Measurements from ENCODE around the gene GRIN3B. TPM values are rescaled to one million over a fixed set of nuclear protein-coding genes. Genes with fewer than 3 reads are reported as not detected.
"Not testable (repeated sequence)": the region's sequence is repeated elsewhere in the genome, so short reads cannot be mapped to it uniquely, and the experiment has no call there.

Gene GRIN3B
- total RNA-seq, 2 experiments from 2014 or later = 0.10 TPM; not detected in 1

- Mint-ChIP-seq H3K4me3 (no peak overlapping the region), H3K27ac (no peak overlapping the region), H3K27me3 (ENCODE audit: low read depth) (no peaks in the 10 kb centered on the region), H3K9me3 (no peaks in the 10 kb centered on the region), H3K36me3 (ENCODE audit: low read depth) (peaks cover 3% of the 10 kb centered on the region), H3K4me1 (ENCODE audit: low read depth) (peaks cover 45% of the 10 kb centered on the region)
- CTCF ChIA-PET = no interaction called here
- no peak for DNase-seq
- intact Hi-C loops (cut with micrococcal nuclease) = no loop called here
Observed at GRCh38 chr19:1016647-1017114, 16.5 kb downstream of the GRIN3B start.

- Mint-ChIP-seq H3K27ac (peak overlapping the region; percentile 24), H3K4me3 (no peak overlapping the region), H3K9me3 (no peaks in the 10 kb centered on the region), H3K27me3 (ENCODE audit: low read depth) (no peaks in the 10 kb centered on the region), H3K4me1 (ENCODE audit: low read depth) (peaks cover 46% of the 10 kb centered on the region), H3K36me3 (ENCODE audit: low read depth) (peaks cover 3% of the 10 kb centered on the region)
- no peak for DNase-seq
- CTCF ChIA-PET = no interaction called here
- intact Hi-C loops (cut with micrococcal nuclease) = no loop called here
Observed at GRCh38 chr19:1017115-1017905, 17.1 kb downstream of the GRIN3B start.

- CTCF ChIA-PET = no interaction called here
- DNase-seq = no peak
- no peaks in the 10 kb centered on the region for H3K9me3 Mint-ChIP-seq
- intact Hi-C loops (cut with micrococcal nuclease) = no loop called here
- H3K4me3 Mint-ChIP-seq = no peak overlapping the region
- no peaks in the 10 kb centered on the region for H3K27me3 Mint-ChIP-seq (ENCODE audit: low read depth)
- peaks cover 46% of the 10 kb centered on the region for H3K4me1 Mint-ChIP-seq (ENCODE audit: low read depth)
- no peak overlapping the region for H3K27ac Mint-ChIP-seq
- peaks cover 3% of the 10 kb centered on the region for H3K36me3 Mint-ChIP-seq (ENCODE audit: low read depth)
Observed at GRCh38 chr19:1017906-1018305, 17.7 kb downstream of the GRIN3B start.

GRCh38 chr19:1018393-1018792 lies 18.2 kb downstream of the GRIN3B start:
- peaks cover 46% of the 10 kb centered on the region for H3K4me1 Mint-ChIP-seq (ENCODE audit: low read depth)
- H3K9me3 Mint-ChIP-seq = no peaks in the 10 kb centered on the region
- H3K27ac Mint-ChIP-seq = peak overlapping the region; percentile 70
- intact Hi-C loops (cut with micrococcal nuclease) = no loop called here
- H3K36me3 Mint-ChIP-seq (ENCODE audit: low read depth) = peaks cover 3% of the 10 kb centered on the region
- peak overlapping the region; percentile 95 for H3K4me3 Mint-ChIP-seq
- CTCF ChIA-PET = no interaction called here
- no peak for DNase-seq
- no peaks in the 10 kb centered on the region for H3K27me3 Mint-ChIP-seq (ENCODE audit: low read depth)

GRCh38 chr19:1018932-1019615 lies 18.9 kb downstream of the GRIN3B start:
- Mint-ChIP-seq H3K27me3 (ENCODE audit: low read depth) (no peaks in the 10 kb centered on the region), H3K4me3 (peak overlapping the region; percentile 95), H3K27ac (peak overlapping the region; percentile 70), H3K9me3 (no peaks in the 10 kb centered on the region), H3K36me3 (ENCODE audit: low read depth) (peaks cover 3% of the 10 kb centered on the region), H3K4me1 (ENCODE audit: low read depth) (peaks cover 43% of the 10 kb centered on the region)
- intact Hi-C loops (cut with micrococcal nuclease) = no loop called here
- no peak for DNase-seq
- CTCF ChIA-PET = interaction anchor here (0.7 kb wide), 1 partner anchor 39 kb away, joined by 3 read pairs; no protein-coding TSS in a partner anchor

- H3K27ac Mint-ChIP-seq = peak overlapping the region; percentile 83
- DNase-seq = no peak
- H3K9me3 Mint-ChIP-seq = no peaks in the 10 kb centered on the region
- H3K36me3 Mint-ChIP-seq (ENCODE audit: low read depth) = peaks cover 3% of the 10 kb centered on the region
- peak overlapping the region; percentile 95 for H3K4me3 Mint-ChIP-seq
- H3K4me1 Mint-ChIP-seq (ENCODE audit: low read depth) = peaks cover 43% of the 10 kb centered on the region
- CTCF ChIA-PET = interaction anchor here (0.7 kb wide), 1 partner anchor 38 kb away, joined by 3 read pairs; no protein-coding TSS in a partner anchor
- no peaks in the 10 kb centered on the region for H3K27me3 Mint-ChIP-seq (ENCODE audit: low read depth)
- intact Hi-C loops (cut with micrococcal nuclease) = no loop called here
Observed at GRCh38 chr19:1019616-1019961, 19.4 kb downstream of the GRIN3B start.

GRCh38 chr19:1019980-1020867 lies 20.0 kb downstream of the GRIN3B start:
- Mint-ChIP-seq H3K36me3 (ENCODE audit: low read depth) (peaks cover 3% of the 10 kb centered on the region), H3K27me3 (ENCODE audit: low read depth) (no peaks in the 10 kb centered on the region), H3K27ac (peak overlapping the region; percentile 83), H3K4me1 (ENCODE audit: low read depth) (peaks cover 45% of the 10 kb centered on the region), H3K9me3 (no peaks in the 10 kb centered on the region), H3K4me3 (peak overlapping the region; percentile 95)
- no peak for DNase-seq
- CTCF ChIA-PET = interaction anchor here (0.7 kb wide), 1 partner anchor 38 kb away, joined by 3 read pairs; no protein-coding TSS in a partner anchor
- intact Hi-C loops (cut with micrococcal nuclease) = loop anchor here (2.0 to 10.0 kb wide), 7 partner anchors 49 to 385 kb away; partner anchors contain the start of genes ATP5F1D, DAZAP1, GAMT and GPX4

GRCh38 chr19:1020868-1021425 lies 20.7 kb downstream of the GRIN3B start, which contains the start of gene TMEM259:
Gene TMEM259, minus strand, starts transcription at chr19:1021123. Its CDS starts 127 bp downstream, at chr19:1020996.
- peak within 1 kb of the TSS; percentile 98 for H3K27ac Mint-ChIP-seq
- intact Hi-C loops (cut with micrococcal nuclease) = loop anchor here (1.0 to 10.0 kb wide), 12 partner anchors 19 to 384 kb away; partner anchors contain the start of genes ABCA7, ATP5F1D, DAZAP1 and GAMT
- peak within 1 kb of the TSS; percentile 95 for H3K4me3 Mint-ChIP-seq
- H3K4me1 Mint-ChIP-seq (ENCODE audit: low read depth) = peaks cover 41% of the 10 kb centered on the region
- peaks cover 3% of the 10 kb centered on the region for H3K36me3 Mint-ChIP-seq (ENCODE audit: low read depth)
- CTCF ChIA-PET = interaction anchor here (0.9 to 1.0 kb wide), 3 partner anchors 22 to 224 kb away, joined by 3 read pairs; no protein-coding TSS in a partner anchor
- DNase-seq = peak; percentile 98
- H3K27me3 Mint-ChIP-seq (ENCODE audit: low read depth) = no peaks in the 10 kb centered on the region
- H3K9me3 Mint-ChIP-seq = no peaks in the 10 kb centered on the region

GRCh38 chr19:1023883-1024188 lies 23.6 kb downstream of the GRIN3B start:
- H3K27ac Mint-ChIP-seq; H3K36me3 Mint-ChIP-seq (ENCODE audit: low read depth); H3K27me3 Mint-ChIP-seq (ENCODE audit: low read depth); DNase-seq; CTCF ChIA-PET; H3K4me3 Mint-ChIP-seq; H3K9me3 Mint-ChIP-seq: not testable (repeated sequence)
- peaks cover 18% of the 10 kb centered on the region for H3K4me1 Mint-ChIP-seq (ENCODE audit: low read depth)
- intact Hi-C loops (cut with micrococcal nuclease) = loop anchor here (5.0 to 10.0 kb wide), 3 partner anchors 168 to 381 kb away; partner anchors contain the start of genes DAZAP1, GAMT and RNF126

GRCh38 chr19:1025080-1025479 lies 24.9 kb downstream of the GRIN3B start:
- DNase-seq; H3K27me3 Mint-ChIP-seq (ENCODE audit: low read depth); CTCF ChIA-PET; H3K27ac Mint-ChIP-seq; H3K36me3 Mint-ChIP-seq (ENCODE audit: low read depth); H3K9me3 Mint-ChIP-seq: not testable (repeated sequence)
- intact Hi-C loops (cut with micrococcal nuclease) = loop anchor here (10.0 kb wide), 1 partner anchor 380 kb away; the partner anchor contains the start of genes DAZAP1 and GAMT
- Mint-ChIP-seq H3K4me1 (ENCODE audit: low read depth) (peaks cover 15% of the 10 kb centered on the region), H3K4me3 (peak overlapping the region; percentile 36)

- H3K4me1 Mint-ChIP-seq (ENCODE audit: low read depth) = peaks cover 23% of the 10 kb centered on the region
- H3K36me3 Mint-ChIP-seq (ENCODE audit: low read depth) = peaks cover 6% of the 10 kb centered on the region
- intact Hi-C loops (cut with micrococcal nuclease) = loop anchor here (1.0 to 10.0 kb wide), 2 partner anchors 14 to 379 kb away; partner anchors contain the start of genes ABCA7, DAZAP1 and GAMT
- peak within 1 kb of the TSS; percentile 89 for H3K4me3 Mint-ChIP-seq
- no peaks in the 10 kb centered on the region for H3K9me3 Mint-ChIP-seq
- peak within 1 kb of the TSS; percentile 89 for H3K27ac Mint-ChIP-seq
- peak; percentile 76 for DNase-seq
- H3K27me3 Mint-ChIP-seq (ENCODE audit: low read depth) = no peaks in the 10 kb centered on the region
- CTCF ChIA-PET = interaction anchor here (1.4 kb wide), 1 partner anchor 218 kb away, joined by 3 read pairs; no protein-coding TSS in a partner anchor
Observed at GRCh38 chr19:1025960-1026782, 26.0 kb downstream of the GRIN3B start, which contains the start of gene CNN2. Gene CNN2, plus strand, starts transcription at chr19:1026608. Its CDS starts 54 bp downstream, at chr19:1026662.
